T-cell (primary cell): ENCODE data around the gene CENPX. TPM values are rescaled to one million over a fixed set of nuclear protein-coding genes. Genes with fewer than 3 reads are reported as not detected.
A peak's percentile ranks its signal among the peaks of the same experiment; 100 is the strongest.

Experiments
- ATAC-seq, 4 experiments: fragments of 200-7000 bp in 3 of 4; fragments of 150-1000 bp in 1 of 4; cut with Tn5 transposase; replicated peaks in 1 of 4; 1 replicate in 3 of 4; 2 replicates in 1 of 4; pipeline ENCODE4 v1.10.0; 2021; ENCODE audit warnings: moderate library complexity in 3 of 4, mild to moderate bottlenecking in 2 of 4, moderate number of reproducible peaks in 1 of 4
- CTCF ChIA-PET, 2 donors: fragments of 300-600 bp; sonication (Branson Sonifier 250); formaldehyde crosslinking; loops; one replicate each; lab custom pipeline; 2022; ENCODE audit warnings: antibody characterized with exemption in 2 of 2; lab: Charles Lee
- POLR2A ChIA-PET, 2 donors: fragments of 300-600 bp; sonication (Branson Sonifier 250); formaldehyde crosslinking; loops; one replicate each; lab custom pipeline; 2022; ENCODE audit warnings: antibody characterized with exemption in 2 of 2; lab: Charles Lee
- DNase-seq, 35 experiments: peaks; one replicate each; pipeline versions ENCODE4 v3.0.0 to v3.0.0-alpha.2; 2013 to 2023
- H3K27ac ChIP-seq: one replicate; pipeline ENCODE4 v1.5.1; 2013; ENCODE audit warnings: low read length
- H3K27me3 ChIP-seq, 2 experiments: replicated peaks in 1 of 2; 1 replicate in 1 of 2; 2 replicates in 1 of 2; pipeline versions ENCODE4 v1.6.1 to v1.7.0; 2013; ENCODE audit warnings: low read length in 1 of 2, mixed read lengths in 1 of 2; ENCODE audit not compliant: control insufficient read depth in 2 of 2, insufficient read depth in 2 of 2; ENCODE audit errors: extremely low read depth in 1 of 2
- H3K36me3 ChIP-seq, 2 donors: 1 replicate in 1 of 2; 2 replicates in 1 of 2; pipeline versions ENCODE4 v1.6.1 to v1.7.0; 2013; ENCODE audit warnings: low read length in 1 of 2; ENCODE audit not compliant: control insufficient read depth in 2 of 2, insufficient read depth in 1 of 2; ENCODE audit errors: extremely low read depth in 1 of 2
- H3K4me1 ChIP-seq, 2 experiments: 1 replicate in 1 of 2; 2 replicates in 1 of 2; pipeline versions ENCODE4 v1.6.1 to v1.7.0; 2013; ENCODE audit warnings: low read length in 2 of 2, mixed read lengths in 1 of 2; ENCODE audit not compliant: insufficient read depth in 2 of 2, control insufficient read depth in 1 of 2; ENCODE audit errors: extremely low read depth in 1 of 2
- H3K4me3 ChIP-seq, 2 donors: 1 replicate in 1 of 2; 2 replicates in 1 of 2; pipeline versions ENCODE4 v1.5.1 to v1.7.0; 2013; ENCODE audit warnings: mild to moderate bottlenecking in 2 of 2, low read length in 1 of 2, moderate library complexity in 1 of 2; ENCODE audit not compliant: control insufficient read depth in 1 of 2; ENCODE audit errors: extremely low read depth in 1 of 2
- H3K9me3 ChIP-seq: 2 replicates; pipeline ENCODE4 v1.7.0; 2013
- H3K27ac Mint-ChIP-seq, 2 donors: one replicate each; pipeline ENCODE4 v1.8.0; 2020 to 2021; ENCODE audit warnings: mild to moderate bottlenecking in 2 of 2, mixed read lengths in 2 of 2
- H3K27me3 Mint-ChIP-seq, 2 donors: one replicate each; pipeline ENCODE4 v1.8.0; 2021 to 2022; ENCODE audit warnings: mixed read lengths in 2 of 2
- H3K36me3 Mint-ChIP-seq: one replicate; pipeline ENCODE4 v1.8.0; 2021; ENCODE audit warnings: mixed read lengths
- H3K4me1 Mint-ChIP-seq, 3 donors: one replicate each; pipeline ENCODE4 v1.8.0; 2020 to 2022; ENCODE audit warnings: mixed read lengths in 3 of 3, mild to moderate bottlenecking in 1 of 3
- H3K4me3 Mint-ChIP-seq, 3 donors: one replicate each; pipeline ENCODE4 v1.8.0; 2020 to 2022; ENCODE audit warnings: mild to moderate bottlenecking in 3 of 3, mixed read lengths in 3 of 3, moderate library complexity in 3 of 3
- H3K9me3 Mint-ChIP-seq, 3 donors: one replicate each; pipeline ENCODE4 v1.8.0; 2020 to 2022; ENCODE audit warnings: mixed read lengths in 3 of 3
- WGBS: methylation state at CpG from one replicate; pipeline ENCODE4 v1.1.5; 2013; ENCODE audit warnings: missing lambda C conversion rate; ENCODE audit not compliant: insufficient coverage; 5-methylcytosine and 5-hydroxymethylcytosine counted together
- total RNA-seq, 35 experiments: library from RNA in 6 of 35; stranded (reverse) in 6 of 35; fragments of 120-200 nt in 1 of 35; gene quantifications; one replicate each; pipeline versions ENCODE4 v1.2.1 to v1.2.4 and lab custom pipeline; 2013 to 2026

Gene CENPX
- total RNA-seq, 5 donors from 2014 or later (not counting 1 experiment from before 2014, with no cell fraction given): 26.7 to 47.8 (median 43.7) TPM

DNA sequence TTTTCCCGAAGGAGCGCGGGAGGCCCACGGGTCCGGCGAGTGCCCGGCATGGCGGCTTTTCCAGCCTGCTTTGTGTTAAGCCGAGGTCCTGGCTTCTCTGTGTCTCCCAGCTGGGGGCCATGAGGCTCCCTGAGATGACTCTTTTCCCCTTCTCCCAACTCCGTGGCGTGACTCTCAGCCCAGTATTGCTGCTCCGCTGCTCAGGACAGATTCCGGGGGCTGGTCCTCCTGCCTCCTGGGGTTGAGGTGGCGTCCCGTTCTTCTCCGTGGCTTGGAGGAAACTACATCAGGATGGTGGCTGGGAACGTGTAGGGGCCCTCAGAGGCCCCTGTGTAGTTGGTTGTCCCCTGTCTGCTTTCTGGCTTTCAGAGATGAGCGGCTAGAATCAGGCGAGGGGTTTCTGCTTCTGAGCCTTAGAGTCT lies 30.0 kb upstream of the CENPX start:
- Histone ChIP-seq H3K9me3 (no peaks in the 10 kb centered on the region), H3K36me3 (peaks cover 6 to 44% of the 10 kb centered on the region in 2 donors), H3K27me3 (no peaks in the 10 kb centered on the region), H3K4me1 (peaks cover 9 to 45% of the 10 kb centered on the region in 2 experiments), H3K4me3 (peak overlapping the region; percentile 75 to 81), H3K27ac (no peak overlapping the region)
- no peak overlapping the region for H3K27ac Mint-ChIP-seq
- ChIA-PET CTCF (no interaction called here), POLR2A (interaction anchor here in 1 of 2 donors (0.5 kb wide), 1 partner anchor 54 kb away, joined by 4 read pairs; no protein-coding TSS in a partner anchor)
- no peaks in the 10 kb centered on the region for H3K27me3 Mint-ChIP-seq
- WGBS: 40% methylated on average over 14 of the region's 19 CpGs
- peaks cover 5 to 26% (median 18%) of the 10 kb centered on the region in 3 donors for H3K4me1 Mint-ChIP-seq
- ATAC-seq: no peak
- no peak for DNase-seq
- H3K36me3 Mint-ChIP-seq: peaks cover 2% of the 10 kb centered on the region
- no peaks in the 10 kb centered on the region for H3K9me3 Mint-ChIP-seq
- H3K4me3 Mint-ChIP-seq: peak overlapping the region; percentile 66 to 82 (median 79)

DNA sequence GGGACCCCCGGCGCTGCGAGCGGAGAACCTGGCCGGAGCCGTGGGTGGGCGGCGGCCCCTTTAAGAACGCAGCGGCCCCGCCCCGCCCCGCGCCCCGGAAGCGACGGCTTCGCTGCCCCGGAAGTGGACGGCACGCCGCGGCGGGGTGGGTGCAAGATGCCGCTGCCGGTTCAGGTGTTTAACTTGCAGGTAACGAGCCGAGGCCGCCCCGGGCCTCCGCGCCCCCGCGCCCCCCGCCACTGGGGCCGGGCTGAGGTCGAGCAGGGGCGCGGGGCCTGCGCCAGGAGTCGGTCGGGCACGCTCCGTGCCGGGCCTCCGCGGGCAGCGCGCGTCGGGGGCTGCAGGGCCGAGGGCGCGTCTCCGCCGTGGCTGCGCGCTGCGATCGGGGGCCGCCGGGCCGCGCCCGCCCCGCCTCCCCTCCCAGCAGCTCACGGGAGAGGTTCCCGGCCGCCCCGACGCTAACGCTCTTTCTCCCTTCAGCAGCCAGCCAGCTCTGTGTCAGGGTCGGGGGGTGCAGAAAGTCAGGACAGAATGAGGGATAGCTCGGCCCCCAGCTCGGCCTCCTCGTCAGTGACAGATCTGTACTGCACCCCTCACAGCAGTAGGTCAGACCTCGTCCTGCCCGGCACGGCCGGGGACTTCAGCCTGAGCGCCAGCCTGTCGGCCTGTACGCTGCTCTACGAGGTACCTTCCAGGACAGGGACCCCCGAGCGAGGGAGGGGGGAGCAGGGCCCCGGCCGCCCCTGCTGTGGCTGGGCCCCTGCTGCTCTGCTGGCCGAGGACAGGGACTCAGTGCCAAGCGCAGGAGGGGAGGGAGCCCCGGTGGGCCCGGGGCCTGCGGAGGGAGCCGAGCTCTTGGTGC lies 29.3 kb upstream of the CENPX start, which contains the start of the genes GPS1 and RFNG:
Gene GPS1, plus strand, starts transcription at position 123 of the 862 bp plus-strand sequence. Its CDS starts 34 bp downstream, at position 157.
Gene RFNG, minus strand, starts transcription at position 36 of the 862 bp plus-strand sequence. CDS start 45 bp downstream, outside the sequence.
- no peaks in the 10 kb centered on the region for H3K27me3 Mint-ChIP-seq
- peak within 1 kb of the TSS; percentile 75 to 81 for H3K4me3 ChIP-seq
- peak; percentile 91 to 95 (median 92) for ATAC-seq
- peak within 1 kb of the TSS; percentile 85 to 88 for H3K27ac Mint-ChIP-seq
- H3K9me3 ChIP-seq: no peaks in the 10 kb centered on the region
- H3K36me3 ChIP-seq: peaks cover 6 to 38% of the 10 kb centered on the region in 2 donors
- under 1% methylated on average over 86 of the region's 94 CpGs for WGBS
- no peak within 1 kb of the TSS for H3K27ac ChIP-seq
- peaks cover 7% of the 10 kb centered on the region for H3K36me3 Mint-ChIP-seq
- CTCF ChIA-PET: no interaction called here
- peak within 1 kb of the TSS; percentile 82 to 87 (median 86) for H3K4me3 Mint-ChIP-seq
- POLR2A ChIA-PET: interaction anchor here in 1 of 2 donors (0.5 kb wide), 1 partner anchor 55 kb away, joined by 4 read pairs; no protein-coding TSS in a partner anchor
- DNase-seq: peak; percentile 59 to 87 (median 78)
- no peaks in the 10 kb centered on the region for H3K9me3 Mint-ChIP-seq
- no peaks in the 10 kb centered on the region for H3K27me3 ChIP-seq
- peaks cover 5 to 26% (median 18%) of the 10 kb centered on the region in 3 donors for H3K4me1 Mint-ChIP-seq
- peaks cover 9 to 45% of the 10 kb centered on the region in 2 experiments for H3K4me1 ChIP-seq

DNA sequence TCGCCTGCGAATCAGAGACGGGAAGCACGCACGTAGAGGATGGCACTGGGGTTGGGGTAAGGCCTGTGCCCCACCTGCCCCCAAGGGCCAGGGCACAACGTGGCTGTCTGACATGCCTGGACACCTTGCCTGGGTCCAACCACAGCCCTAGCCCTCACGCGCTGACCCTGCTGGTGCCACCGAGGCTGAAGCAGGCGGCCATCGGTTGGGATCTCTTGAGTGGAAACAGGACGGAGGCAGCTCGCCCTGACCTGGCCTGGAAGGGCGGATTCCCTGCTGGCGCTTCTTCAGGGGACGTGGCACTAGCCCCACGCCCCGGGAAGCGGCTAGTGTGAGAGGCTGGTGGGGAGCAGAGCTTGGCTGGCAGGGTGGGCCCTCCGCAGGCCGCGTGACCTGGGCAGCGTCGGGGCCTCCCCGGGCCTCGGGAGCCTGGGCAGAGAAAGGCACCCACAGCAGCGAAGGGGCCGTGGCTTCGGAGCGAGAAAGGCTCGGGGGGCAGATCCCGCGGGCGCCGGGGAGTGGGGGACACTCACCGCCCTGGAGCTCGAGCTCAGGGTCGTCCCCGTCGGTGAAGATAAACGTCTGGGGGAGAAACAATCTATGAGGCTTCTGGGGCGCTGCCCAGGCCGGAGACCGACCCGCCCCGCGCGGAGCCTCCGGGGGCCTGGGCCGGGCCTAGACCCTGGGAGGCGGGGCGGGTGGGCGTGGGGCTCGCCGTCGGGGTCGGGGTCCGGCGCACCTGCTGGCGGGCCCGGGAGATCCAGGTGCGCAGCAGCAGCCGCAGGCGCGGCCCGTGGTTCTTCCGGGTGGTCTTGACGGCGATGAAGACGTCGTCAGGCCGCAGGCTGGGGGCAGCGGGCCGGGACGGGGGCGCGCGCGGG lies 28.3 kb upstream of the CENPX start:
- peaks cover 5 to 26% (median 18%) of the 10 kb centered on the region in 3 donors for H3K4me1 Mint-ChIP-seq
- ChIA-PET CTCF (interaction anchor here in 1 of 2 donors (1.0 kb wide), 1 partner anchor 13 kb away, joined by 4 read pairs; the partner anchor contains the start of gene DCXR), POLR2A (no interaction called here)
- 18% methylated on average over 67 of the region's 79 CpGs for WGBS
- H3K9me3 Mint-ChIP-seq: no peaks in the 10 kb centered on the region
- peak overlapping the region; percentile 85 to 88 for H3K27ac Mint-ChIP-seq
- peaks cover 7% of the 10 kb centered on the region for H3K36me3 Mint-ChIP-seq
- DNase-seq: no peak
- peak overlapping the region; percentile 80 to 87 (median 86) for H3K4me3 Mint-ChIP-seq
- Histone ChIP-seq H3K9me3 (no peaks in the 10 kb centered on the region), H3K4me3 (peak overlapping the region; percentile 39 to 51), H3K27me3 (no peaks in the 10 kb centered on the region), H3K36me3 (peaks cover 6 to 28% of the 10 kb centered on the region in 2 donors), H3K27ac (no peak overlapping the region), H3K4me1 (peaks cover 9 to 45% of the 10 kb centered on the region in 2 experiments)
- no peaks in the 10 kb centered on the region for H3K27me3 Mint-ChIP-seq
- peak; percentile 7 to 28 (median 16) for ATAC-seq

DNA sequence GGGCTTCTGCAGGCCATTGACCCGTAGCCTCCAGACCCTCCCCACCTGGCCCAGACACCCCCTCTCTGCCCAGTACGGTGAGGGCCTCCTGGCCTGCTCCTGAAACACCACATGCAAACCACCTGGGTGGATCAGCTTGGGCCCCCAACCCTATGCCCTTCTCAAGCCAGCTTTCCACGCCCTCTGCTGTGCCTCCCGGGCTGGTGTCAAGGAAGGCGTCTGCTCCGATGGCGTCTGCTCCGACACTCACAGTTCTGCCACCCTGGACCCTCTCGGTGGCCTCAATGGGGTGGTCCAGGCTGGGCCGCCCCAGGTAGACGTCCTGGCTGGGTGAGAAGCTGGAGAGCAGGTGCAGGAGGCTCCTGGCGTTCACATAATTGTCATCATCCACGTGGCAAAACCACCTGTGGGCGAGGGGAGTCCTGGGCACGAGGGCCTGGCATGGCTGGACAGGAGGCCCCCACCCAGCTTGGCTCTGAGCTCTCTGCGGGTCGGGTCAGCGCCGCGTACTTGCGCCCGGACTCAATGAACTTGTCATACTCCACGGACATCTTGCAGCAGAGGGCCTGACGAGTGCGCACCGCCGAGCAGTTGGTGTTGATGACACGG lies 27.6 kb upstream of the CENPX start:
- WGBS: 94% methylated on average over 26 of the region's 28 CpGs
- no peaks in the 10 kb centered on the region for H3K9me3 ChIP-seq
- no peak overlapping the region for H3K27ac ChIP-seq
- peaks cover 9 to 45% of the 10 kb centered on the region in 2 experiments for H3K4me1 ChIP-seq
- ATAC-seq: no peak
- H3K4me3 ChIP-seq: peak overlapping the region; percentile 39 to 51
- ChIA-PET CTCF (interaction anchor here in 1 of 2 donors (1.0 kb wide), 1 partner anchor 13 kb away, joined by 4 read pairs; the partner anchor contains the start of gene DCXR), POLR2A (interaction anchor here in 1 of 2 donors (0.6 kb wide), 1 partner anchor 192 kb away, joined by 3 read pairs; no protein-coding TSS in a partner anchor)
- no peaks in the 10 kb centered on the region for H3K27me3 Mint-ChIP-seq
- peaks cover 7% of the 10 kb centered on the region for H3K36me3 Mint-ChIP-seq
- no peaks in the 10 kb centered on the region for H3K9me3 Mint-ChIP-seq
- H3K27ac Mint-ChIP-seq: peak overlapping the region in 1 of 2 donors; percentile 88
- H3K27me3 ChIP-seq: no peaks in the 10 kb centered on the region
- peaks cover 4 to 24% of the 10 kb centered on the region in 2 donors for H3K36me3 ChIP-seq
- H3K4me1 Mint-ChIP-seq: peaks cover 5 to 26% (median 18%) of the 10 kb centered on the region in 3 donors
- H3K4me3 Mint-ChIP-seq: peak overlapping the region; percentile 80 to 87 (median 86)
- DNase-seq: no peak

DNA sequence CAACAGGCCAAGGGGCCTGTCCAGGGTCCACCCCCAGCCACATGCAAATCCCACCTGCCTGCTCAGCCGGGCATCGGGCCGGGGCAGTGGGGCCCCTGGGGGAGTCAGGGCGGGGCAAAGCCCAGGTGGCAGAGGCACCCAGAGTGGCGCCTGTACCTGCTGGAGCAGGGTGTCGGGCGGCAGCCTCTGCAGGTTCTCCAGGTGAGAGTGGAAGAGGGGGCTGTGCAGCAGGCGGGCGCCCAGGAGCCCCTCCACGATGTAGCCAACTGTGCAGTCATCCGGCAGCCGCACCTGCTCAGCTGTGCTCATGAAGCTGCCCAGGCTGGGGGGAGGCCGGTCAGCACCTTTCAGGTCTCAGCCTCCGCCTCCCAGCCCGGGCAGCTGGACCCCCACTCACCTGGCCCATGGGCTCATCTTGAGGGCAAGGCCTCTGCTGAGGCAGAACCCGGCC lies 26.9 kb upstream of the CENPX start:
- ChIA-PET POLR2A (interaction anchor here in 1 of 2 donors (0.6 kb wide), 1 partner anchor 193 kb away, joined by 3 read pairs; no protein-coding TSS in a partner anchor), CTCF (no interaction called here)
- no peak overlapping the region for H3K4me3 ChIP-seq
- H3K4me1 Mint-ChIP-seq: peaks cover 5 to 23% (median 18%) of the 10 kb centered on the region in 3 donors
- 91% methylated on average over 13 of the region's 16 CpGs for WGBS
- peak overlapping the region in 2 of 3 donors; percentile 9 to 25 for H3K4me3 Mint-ChIP-seq
- ATAC-seq: no peak
- no peak overlapping the region for H3K27ac Mint-ChIP-seq
- H3K27me3 Mint-ChIP-seq: no peaks in the 10 kb centered on the region
- H3K27me3 ChIP-seq: no peaks in the 10 kb centered on the region
- H3K36me3 ChIP-seq: peaks cover 4 to 17% of the 10 kb centered on the region in 2 donors
- no peak overlapping the region for H3K27ac ChIP-seq
- peaks cover 7% of the 10 kb centered on the region for H3K36me3 Mint-ChIP-seq
- peaks cover 9 to 40% of the 10 kb centered on the region in 2 experiments for H3K4me1 ChIP-seq
- H3K9me3 ChIP-seq: no peaks in the 10 kb centered on the region
- H3K9me3 Mint-ChIP-seq: no peaks in the 10 kb centered on the region
- DNase-seq: no peak
